M059J (cell line): Measurements from ENCODE around the gene FERMT2. TPM values are rescaled to one million over a fixed set of nuclear protein-coding genes. Genes with fewer than 3 reads are reported as not detected.

Experiments
- DNase-seq: peaks from one replicate; pipeline ENCODE4 v3.0.0-alpha.2; 2012; ENCODE audit warnings: low read depth
- total RNA-seq: library from RNA; depleted of rRNA; stranded (reverse); fragments of >200 nt; shearing (Covaris generic); gene quantifications from 2 replicates; pipeline ENCODE4 v1.2.3, GENCODE V29; 2014; rRNA removed

Gene FERMT2, protein sequence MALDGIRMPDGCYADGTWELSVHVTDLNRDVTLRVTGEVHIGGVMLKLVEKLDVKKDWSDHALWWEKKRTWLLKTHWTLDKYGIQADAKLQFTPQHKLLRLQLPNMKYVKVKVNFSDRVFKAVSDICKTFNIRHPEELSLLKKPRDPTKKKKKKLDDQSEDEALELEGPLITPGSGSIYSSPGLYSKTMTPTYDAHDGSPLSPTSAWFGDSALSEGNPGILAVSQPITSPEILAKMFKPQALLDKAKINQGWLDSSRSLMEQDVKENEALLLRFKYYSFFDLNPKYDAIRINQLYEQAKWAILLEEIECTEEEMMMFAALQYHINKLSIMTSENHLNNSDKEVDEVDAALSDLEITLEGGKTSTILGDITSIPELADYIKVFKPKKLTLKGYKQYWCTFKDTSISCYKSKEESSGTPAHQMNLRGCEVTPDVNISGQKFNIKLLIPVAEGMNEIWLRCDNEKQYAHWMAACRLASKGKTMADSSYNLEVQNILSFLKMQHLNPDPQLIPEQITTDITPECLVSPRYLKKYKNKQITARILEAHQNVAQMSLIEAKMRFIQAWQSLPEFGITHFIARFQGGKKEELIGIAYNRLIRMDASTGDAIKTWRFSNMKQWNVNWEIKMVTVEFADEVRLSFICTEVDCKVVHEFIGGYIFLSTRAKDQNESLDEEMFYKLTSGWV
- 64.2 and 80.1 TPM in 2 replicates for total RNA-seq

DNA sequence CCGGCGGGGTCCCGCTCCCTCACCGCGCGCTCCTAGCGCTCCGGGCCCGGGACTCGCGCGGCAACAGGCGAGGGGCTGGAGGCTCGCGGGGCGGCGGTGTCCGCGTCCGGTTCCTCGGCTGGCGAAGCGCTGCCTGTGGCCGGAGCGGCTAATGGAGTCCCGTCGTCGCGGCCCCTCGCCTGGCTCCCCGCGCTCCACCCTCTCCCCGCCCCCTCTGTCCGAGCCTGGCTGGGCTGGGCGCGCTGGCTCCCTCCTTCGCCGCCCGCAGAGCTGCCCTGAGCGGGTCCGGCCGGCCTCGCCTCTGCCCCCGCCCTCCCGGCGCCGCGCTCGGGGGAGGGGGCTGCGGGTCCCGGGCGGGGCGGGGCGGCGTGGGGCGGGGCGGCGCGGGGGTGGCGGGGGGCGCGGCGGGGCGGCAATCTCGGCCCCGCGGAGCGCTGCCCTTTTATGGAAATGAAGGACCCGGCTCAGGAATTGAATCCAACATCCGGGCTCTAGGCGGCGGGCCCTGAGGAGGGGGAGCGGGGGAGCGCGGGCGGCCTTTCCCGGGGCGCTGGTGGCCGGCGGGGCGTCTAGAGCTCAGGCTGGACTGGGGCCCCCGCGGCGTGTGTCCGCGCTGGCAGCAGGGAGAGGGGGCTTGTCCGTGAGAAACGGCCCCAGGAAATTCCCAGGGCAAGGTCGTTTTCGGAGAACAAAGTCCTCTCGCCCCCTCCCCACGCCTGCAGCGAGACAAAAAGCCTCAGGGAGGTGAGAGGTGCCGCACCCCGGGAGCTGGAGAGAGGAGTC lies at the start of gene FERMT2:
FERMT2 (minus strand) TSS at position 153 of the 783 bp plus-strand sequence. CDS start 482 bp downstream, outside the sequence.
- peak; percentile 85 for DNase-seq

DNA sequence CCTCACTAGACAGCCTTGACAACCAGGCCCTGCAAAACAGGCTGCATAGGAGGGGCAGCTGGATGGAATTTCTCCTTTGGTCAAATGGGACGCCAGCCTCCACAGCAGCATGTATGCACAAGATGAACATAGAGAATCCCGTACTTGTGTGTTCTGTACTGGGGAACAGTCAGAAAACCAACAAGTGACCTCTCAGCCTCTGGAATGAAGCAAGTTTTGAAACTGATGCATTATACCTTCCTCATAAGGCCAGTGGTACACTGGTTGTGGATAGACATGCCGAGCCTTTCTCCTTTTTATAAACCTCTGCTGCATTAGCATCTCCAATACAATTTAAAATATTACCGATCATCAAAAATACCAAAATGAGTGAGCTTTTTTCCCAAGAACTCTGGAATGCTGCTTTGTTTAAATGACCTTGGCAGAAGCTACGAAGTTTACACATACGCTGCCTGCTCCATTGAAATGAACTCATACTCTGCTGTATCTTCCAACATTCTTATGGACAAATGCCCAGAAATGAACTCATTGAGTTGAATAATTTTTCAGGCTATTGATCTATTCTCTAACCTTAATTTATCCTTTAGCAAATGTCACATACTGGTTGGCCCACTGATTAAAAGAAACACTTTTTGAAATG lies 47.6 kb upstream of the FERMT2 start:
- DNase-seq = peak; percentile 18

DNA sequence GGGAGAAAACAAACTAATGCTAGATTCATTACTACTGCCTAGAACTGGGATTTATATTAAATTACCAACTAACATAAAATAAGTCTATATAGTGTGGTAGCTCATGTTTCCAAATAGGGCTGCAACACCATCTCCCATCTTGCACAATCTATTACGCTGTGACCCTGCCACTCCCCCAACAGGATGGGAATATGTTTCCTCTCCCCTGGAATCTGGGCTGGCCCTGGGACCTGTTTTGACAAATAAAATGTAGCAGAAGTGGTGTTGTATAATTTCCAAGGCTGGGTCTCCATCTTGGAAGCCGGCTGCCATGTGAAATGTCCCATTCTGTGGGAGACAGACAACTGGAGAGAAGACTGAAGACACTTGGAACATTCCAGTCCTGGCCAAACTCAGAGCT lies 45.6 kb upstream of the FERMT2 start:
- no peak for DNase-seq

DNA sequence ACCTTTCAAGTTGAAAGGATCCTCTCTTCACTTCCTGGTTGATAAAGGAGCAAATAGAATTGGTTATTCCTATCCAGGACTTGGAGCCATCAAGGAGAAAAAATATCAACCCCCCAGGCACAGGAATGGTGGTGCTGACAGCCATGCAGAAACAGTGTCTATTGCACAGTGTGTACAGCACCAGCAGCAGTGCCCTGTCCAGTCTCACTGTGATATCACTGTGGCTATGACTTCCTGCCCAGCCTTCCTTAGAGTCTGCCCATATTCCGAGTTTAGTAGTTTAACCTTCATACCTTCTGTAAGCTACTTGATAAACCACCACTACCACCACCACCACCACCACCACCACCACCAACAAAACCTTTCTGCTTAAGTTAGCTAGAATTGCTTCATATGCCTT lies 45.1 kb upstream of the FERMT2 start:
- DNase-seq = no peak

DNA sequence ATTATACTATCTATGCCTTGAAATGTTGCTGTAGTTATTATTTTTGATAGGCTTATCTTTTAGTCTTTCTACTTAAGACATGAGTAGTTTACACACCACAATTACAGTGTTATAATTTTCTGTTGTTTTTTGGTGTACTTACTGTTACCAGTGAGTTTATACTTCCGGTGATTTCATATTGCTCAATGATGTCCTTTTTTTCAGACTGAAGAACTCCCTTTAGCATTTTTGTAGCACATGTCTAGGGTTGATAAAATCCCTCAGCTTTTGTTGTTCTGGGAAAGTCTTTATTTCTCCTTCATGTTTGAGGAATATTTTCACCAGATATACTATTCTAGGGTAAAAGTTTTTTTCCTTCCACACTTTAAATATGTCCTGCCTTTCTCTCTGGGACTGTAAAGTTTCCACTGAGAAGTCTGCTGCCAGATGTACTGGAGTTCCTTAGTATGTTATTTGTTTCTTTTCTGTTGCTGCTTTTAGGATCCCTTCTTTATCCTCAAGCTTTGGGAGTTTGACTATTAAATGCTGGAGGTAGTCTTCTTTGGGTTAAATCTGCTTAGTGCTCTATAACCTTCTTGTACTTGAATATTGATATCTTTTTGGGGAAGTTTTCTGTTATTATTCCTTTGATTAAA lies 41.5 kb upstream of the FERMT2 start:
- DNase-seq = no peak

DNA sequence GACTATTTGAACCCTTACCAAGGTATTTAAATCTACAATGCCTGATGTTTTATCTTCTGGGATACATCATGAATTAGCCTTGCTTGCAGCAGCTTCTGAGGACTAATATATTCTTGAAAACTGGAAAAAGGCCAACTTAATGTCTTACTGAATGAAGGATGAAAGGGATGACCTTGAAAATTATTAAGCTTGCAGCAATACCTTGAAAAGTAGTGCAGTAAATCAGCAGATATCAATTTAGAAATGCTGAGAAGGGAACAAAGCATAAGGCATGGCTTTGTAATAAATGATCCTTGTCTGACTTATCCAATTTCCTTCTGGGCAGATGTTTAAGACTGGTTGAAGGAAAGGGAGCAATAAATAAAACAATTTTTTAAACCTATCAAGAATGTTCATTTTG lies 37.3 kb upstream of the FERMT2 start:
- DNase-seq = no peak

DNA sequence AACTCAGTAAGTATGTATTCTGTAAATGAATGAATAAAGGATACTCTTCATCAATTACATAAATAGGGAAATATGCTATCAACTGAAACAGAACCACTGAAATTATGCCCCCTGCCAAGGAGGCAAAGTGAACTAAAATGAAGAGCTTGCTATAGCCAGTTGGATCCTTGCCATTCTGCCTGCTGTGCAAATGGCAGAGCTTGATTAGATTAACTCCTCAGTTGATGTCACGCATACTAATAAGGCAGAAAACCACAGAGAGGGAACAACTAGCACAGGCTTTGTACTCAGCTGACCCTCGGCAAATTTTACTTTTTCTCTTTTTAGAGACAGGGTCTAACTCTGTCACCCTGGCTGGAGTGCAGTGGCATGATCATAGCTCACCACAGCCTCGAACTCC lies 36.7 kb upstream of the FERMT2 start:
- DNase-seq = no peak

DNA sequence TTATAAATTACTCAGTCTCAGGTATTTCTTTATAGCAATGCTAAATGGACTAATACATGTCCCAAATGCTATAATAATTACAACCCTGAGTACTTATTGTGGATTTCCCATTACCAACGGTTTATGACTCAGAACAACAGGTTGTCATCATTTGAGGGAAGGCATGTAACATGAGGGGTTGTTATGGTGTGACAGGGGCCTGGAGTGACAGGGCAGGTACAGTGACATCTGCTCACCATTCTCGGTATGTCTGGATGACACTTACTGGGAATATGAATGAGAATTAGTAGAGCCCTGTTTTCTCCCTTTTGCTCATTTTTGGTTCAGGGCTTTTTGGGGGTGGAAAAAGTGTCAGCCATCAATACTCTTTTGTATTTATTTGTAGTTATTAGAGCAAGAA lies 36.2 kb upstream of the FERMT2 start:
- DNase-seq = no peak

DNA sequence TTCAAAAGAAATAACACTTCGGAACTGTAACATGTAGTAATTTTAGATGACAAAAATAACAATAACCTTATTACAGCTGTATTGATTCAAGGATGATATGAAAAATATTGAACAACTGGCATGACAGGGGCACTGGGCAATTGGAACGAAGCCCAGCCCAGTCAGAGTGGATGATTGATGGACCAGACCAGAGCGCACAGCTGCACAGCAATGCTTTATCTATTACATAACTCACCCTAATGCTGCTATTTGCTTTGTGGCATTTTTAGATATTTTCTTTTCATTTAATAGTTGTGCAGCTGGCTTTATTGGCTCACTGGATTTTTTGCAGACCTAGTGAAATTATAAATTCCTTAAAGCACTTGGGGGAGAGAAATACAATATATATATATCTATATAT lies 26.9 kb upstream of the FERMT2 start:
- DNase-seq = no peak

DNA sequence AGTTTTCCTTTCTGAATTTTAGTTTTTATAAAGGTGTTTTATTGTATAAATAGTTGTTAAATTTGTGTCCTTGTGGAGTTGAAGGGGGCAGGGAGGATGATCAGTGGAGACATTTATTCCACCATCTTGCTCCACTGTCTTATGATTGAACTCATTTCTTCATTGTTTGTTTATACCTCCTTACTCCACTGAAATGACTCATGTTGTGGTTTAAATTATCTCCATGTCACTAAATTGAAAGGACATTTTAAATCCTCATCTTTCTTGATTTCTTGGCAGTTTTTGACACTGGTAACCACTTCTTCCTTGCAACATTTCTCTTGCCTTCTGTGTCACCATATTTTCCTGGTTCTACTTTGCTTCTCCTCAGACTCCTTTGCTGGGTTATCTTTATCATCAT lies 23.6 kb upstream of the FERMT2 start:
- DNase-seq = peak; percentile 76

DNA sequence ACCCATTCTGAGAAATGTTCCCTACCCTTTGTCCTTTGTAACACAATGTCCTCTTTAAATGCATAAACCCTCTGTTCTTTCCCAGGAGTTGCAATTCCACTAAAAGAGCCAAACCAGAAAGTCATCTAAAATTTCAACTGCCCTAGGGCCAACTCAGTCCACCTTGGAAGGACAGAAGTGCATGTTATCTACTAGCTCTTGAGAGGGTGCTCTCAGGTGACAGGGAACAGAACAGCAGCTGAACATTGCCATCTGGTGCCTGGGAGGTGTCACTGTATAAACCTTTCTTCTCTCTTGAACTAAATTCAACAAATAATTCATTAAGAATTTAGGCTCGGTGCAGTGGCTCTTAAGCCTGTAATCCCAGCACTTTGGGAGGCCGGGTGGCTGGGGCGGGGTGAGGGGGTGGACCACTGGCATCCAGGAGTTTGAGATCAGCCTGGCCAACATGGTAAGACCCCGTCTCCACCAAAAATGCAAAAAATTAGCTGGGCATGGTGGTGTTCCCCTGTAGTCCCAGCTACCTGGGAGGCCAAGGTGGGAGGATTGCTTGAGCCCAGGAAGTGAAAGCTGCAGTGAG lies 10.3 kb upstream of the FERMT2 start:
- peak; percentile 70 for DNase-seq

DNA sequence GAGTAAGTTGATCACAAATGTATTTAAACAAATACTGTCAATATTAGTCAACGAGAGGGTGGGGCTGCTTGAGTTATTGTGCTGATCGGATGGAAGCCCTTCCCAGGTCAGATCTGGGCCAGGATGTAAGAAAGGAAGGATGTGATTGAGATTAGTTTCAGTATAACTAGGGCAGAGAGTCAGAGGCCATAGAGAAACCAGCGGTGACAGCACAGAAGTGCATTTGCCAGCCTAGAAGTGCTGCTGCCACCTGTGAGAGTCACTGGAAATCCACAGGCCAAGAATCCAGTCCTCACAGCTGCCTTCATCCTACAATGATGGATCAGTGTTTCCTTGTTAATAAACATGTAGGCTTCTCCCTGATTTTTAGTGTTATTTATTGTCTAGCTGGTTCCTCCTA lies 9.8 kb upstream of the FERMT2 start:
- DNase-seq = no peak

DNA sequence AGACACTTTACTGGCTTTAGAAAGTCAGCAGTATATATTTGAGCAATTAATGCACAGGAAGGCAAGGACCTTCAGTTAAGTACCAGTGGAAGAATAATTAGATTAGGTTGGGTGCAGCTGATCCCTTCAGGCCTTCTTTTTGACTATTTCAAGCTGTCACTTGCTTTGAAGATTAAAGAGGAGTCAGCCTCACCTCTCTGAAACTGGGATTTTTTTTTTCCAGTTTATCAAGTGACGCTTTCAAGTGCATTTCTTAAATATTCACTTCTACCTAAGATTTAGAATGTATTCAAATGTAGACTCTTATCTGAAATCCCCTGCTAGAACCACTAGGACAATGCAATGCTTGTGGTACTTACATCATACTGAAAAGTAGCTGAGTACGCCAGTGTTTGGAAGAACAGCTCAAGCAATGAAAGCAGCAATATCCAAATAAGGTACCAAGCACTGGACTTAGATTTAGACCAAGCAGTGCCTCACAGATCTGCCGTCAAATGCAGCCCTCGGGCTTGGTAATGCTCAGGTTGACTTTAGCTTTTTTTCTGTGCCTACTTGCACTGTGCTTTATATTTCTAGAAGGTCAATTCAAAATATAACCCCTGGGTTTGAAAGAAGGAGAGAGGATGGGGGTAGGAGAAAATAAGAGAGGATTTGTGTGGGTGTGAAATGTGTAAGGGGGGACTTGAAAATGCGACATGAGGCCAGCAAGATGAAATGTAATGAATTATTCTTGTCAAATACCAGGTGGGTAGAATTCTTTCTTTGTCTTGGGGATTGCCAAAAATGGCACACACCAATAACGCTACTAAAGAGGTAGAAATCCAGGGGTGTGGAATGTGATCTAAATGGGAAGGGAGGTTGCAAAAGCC lies 3.7 kb upstream of the FERMT2 start:
- DNase-seq = no peak

DNA sequence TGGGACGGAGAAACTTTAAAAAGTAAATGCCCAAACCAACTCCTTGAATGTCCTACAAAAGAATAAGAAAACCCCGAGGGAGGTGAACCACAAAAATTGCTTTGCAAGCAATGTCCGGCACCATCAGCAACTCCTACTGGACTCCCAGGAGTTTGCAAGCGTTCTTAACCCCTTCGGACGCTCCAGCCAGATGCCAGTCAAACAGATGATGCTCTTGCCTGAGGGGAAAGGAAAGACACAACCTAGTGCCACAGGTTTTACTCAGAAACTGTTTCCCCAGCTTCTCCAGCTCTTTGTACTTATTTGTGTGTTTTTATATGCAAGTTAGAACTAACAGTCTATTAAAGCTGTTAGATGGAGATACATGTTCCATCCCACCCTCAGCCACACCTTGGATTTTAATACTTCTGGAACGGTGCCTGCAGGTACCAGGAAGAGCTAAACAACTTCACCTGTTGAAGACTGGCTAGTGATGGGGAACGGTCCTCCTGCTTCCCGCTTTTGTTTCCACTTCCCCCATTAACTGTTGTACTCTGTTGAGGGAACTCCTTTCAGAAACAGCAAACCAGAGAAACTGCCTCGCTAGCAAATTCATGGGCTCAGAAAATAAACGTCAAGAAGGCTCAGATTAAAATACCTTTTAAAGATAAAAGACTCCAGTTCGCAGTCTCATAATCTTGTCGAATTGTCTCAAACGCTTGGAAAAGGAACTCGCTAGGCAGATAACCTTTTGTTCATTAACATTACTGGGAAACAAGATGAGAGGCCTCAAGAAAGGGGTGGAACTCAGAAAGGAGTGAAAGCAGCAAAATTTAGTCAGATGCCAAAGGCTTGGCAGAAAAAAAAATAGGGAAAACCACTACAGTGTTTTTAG lies 1.1 kb upstream of the FERMT2 start:
- peak; percentile 88 for DNase-seq

DNA sequence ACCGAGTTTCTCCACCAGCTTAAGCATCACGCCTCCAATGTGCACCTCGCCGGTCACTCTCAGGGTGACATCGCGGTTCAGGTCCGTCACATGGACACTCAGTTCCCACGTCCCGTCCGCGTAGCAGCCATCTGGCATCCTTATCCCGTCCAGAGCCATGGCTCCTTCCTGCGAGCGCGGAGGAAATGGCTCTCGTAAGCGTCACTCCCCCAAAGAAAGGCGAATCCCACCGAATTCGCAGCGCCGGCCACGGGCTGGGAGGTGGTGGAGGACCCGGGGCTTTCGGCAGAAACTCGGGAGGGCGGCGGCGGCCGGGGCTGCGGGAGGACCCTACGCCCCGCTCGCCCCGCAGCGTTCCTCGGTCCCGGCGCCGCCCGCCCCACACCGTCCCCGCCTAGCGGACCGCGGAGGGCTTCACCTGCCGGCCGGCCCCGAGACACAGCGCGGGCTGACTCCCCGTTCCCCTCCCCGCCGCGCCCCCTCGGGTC lies 396 bp downstream of the FERMT2 start:
- DNase-seq = peak; percentile 68

DNA sequence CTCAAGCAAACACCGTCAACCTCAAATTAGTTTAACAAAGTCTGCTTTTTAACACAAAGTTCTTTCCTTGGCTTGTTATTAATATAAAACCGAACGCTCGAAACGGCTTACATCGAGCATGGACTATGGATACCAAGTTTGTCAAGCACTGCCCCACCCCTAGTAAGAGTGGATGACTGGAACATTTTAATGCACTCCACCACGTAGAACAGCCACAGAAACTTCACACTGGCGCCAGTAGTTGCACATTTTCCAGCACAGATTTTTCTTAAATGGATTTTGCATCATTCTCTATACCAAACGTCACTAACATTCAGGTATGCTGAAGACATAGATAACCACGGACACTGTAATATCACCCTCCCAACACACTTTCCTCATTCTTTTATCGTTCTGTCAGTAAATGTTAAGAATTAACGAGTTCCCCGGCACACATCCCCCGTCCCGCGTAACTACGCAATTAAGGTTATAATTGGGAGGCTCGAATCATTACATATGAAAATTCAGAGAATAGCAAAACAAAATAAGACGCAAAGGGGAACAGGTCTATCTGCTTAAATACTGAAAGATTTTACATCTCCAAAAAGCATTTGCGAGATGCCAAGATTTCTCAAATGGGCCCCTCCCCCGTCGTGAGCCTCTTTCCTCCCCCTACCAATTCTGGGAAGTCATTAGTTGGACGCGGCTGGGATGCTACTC lies 990 bp downstream of the FERMT2 start:
- peak; percentile 71 for DNase-seq

DNA sequence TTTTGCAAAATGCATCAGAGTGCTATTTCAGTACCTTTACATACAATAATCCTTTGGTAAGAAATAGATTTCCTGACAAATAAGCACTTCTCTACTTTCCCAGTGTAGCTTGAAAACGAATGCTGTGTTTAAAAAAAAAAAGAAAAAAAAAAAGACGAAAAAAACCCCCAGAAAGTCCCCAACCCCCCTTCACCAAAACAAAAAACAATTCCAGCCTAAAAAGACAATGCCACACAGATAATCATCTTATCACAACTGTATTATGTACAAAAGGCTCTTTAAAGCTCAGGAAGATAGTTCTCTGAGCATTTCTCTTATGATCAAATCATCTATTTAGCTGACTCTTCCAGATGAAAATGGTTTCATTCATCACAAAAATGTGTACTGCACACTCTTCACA lies 1.6 kb downstream of the FERMT2 start:
- no peak for DNase-seq

DNA sequence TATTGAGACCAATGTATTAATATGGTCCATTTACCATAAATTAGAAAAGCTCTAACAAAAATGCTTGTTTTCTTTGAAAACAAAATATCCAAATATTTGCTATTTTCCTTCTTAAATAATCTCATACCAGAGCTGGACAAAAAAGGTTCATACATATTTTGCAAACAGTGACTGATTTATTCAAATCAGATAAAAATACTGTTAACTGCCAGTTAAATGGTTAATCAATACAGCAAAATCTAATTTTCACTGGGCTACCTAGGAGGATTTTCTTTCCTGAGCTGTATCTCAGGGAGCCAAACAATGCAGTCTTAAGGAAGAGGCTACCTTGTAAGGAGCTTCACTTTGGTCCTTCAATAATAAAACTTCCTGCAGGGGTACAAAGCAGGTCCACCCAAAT lies 2.0 kb downstream of the FERMT2 start:
- peak; percentile 5 for DNase-seq
